Measurements from ENCODE around the gene SRRM2.

DNA sequence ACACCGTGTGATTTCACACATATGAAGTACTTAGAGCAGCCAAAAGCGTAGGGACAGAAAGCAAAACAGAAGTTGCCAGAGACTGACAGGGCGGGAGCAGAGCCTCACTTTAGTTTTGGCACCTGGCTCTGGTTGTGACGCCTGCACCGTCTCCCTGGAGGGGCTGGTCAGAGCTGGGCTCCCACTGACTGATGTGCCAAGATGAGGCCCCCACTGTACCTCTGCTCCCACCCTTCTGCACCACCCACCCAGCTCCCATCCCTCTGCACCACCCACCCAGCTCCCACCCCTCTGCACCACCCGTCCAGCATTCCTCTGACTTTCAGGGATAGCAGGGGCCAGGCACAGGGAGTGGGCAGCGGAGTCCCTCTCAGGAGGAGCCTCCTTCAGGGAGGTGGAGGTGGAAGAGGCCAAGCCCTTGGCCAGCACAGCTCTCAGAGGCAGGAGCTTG, 61.4 kb downstream of the SRRM2 start:
- TF ChIP-seq, protein P1, sequence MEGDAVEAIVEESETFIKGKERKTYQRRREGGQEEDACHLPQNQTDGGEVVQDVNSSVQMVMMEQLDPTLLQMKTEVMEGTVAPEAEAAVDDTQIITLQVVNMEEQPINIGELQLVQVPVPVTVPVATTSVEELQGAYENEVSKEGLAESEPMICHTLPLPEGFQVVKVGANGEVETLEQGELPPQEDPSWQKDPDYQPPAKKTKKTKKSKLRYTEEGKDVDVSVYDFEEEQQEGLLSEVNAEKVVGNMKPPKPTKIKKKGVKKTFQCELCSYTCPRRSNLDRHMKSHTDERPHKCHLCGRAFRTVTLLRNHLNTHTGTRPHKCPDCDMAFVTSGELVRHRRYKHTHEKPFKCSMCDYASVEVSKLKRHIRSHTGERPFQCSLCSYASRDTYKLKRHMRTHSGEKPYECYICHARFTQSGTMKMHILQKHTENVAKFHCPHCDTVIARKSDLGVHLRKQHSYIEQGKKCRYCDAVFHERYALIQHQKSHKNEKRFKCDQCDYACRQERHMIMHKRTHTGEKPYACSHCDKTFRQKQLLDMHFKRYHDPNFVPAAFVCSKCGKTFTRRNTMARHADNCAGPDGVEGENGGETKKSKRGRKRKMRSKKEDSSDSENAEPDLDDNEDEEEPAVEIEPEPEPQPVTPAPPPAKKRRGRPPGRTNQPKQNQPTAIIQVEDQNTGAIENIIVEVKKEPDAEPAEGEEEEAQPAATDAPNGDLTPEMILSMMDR (IDR thresholded peaks at IDR 0.05), result no peak
- TF ChIP-seq POLR2A (IDR thresholded peaks at IDR 0.05), result no peak
- TF ChIP-seq EP300 (IDR thresholded peaks at IDR 0.05), result no peak
- no peak for TF ChIP-seq POLR2AphosphoS5 (IDR thresholded peaks at IDR 0.05)
